DND-41 (cell line): ENCODE measurements around the gene PSMD2.

ENCODE experiments used
- CTCF ChIP-seq: IDR thresholded peaks from 2 replicates; pipeline ENCODE4 v1.5.1; 2012; ENCODE audit warnings: borderline replicate concordance, low read length, moderate library complexity, mild to moderate bottlenecking; ENCODE audit not compliant: poor library complexity, severe bottlenecking; ENCODE audit errors: extremely low read depth
- EZH2 ChIP-seq: IDR thresholded peaks from 3 replicates; pipeline ENCODE4 v1.6.1; 2012; ENCODE audit warnings: borderline replicate concordance, low read depth, mild to moderate bottlenecking, moderate library complexity, low read length, inconsistent platforms; ENCODE audit not compliant: severe bottlenecking

GRCh38 chr3:184333190-184333589 lies 34.1 kb downstream of the PSMD2 start:
- TF ChIP-seq CTCF (no peak), EZH2 (no peak)
